PC-3 (cell line): Measurements from ENCODE around the gene FAAP100. TPM values are rescaled to one million over a fixed set of nuclear protein-coding genes. Genes with fewer than 3 reads are reported as not detected.

Source experiments
- ATAC-seq: fragments of 200-7000 bp; cut with Tn5 transposase; 2 replicates; pipeline ENCODE4 v1.9.1; 2020; ENCODE audit warnings: mild to moderate bottlenecking, moderate library complexity
- BruUV-seq: library from RNA; stranded (reverse); fragments of 400-500 nt; replicated peaks from 2 replicates; lab custom pipeline; 2021; lab: Mats Ljungman, UMichigan
- CTCF ChIA-PET: fragments of 300-600 bp; sonication (Branson Sonifier 250); formaldehyde crosslinking; loops from one replicate; lab custom pipeline; 2022; ENCODE audit warnings: antibody characterized with exemption; lab: Charles Lee
- POLR2A ChIA-PET: fragments of 300-600 bp; sonication (Branson Sonifier 250); formaldehyde crosslinking; loops from one replicate; lab custom pipeline; 2022; ENCODE audit warnings: antibody characterized with exemption; ENCODE audit not compliant: unreplicated experiment; lab: Charles Lee
- DNase-seq: peaks from one replicate; pipeline ENCODE4 v3.0.0-alpha.2; 2015
- H2AFZ ChIP-seq: fragments of 300-600 bp; sonication (generic); 2 replicates; pipeline ENCODE4 v1.6.0; 2016; ENCODE audit warnings: antibody characterized with exemption, low read length
- H3F3A ChIP-seq: fragments of 300-600 bp; sonication (generic); one replicate; pipeline ENCODE4 v1.6.0; 2017; ENCODE audit warnings: antibody characterized with exemption, low read length, control low read depth, mild to moderate bottlenecking; ENCODE audit not compliant: unreplicated experiment
- H3K27ac ChIP-seq: fragments of 300-600 bp; sonication (generic); 2 replicates; pipeline ENCODE4 v1.5.1; 2016; ENCODE audit warnings: mild to moderate bottlenecking, low read length
- H3K27me3 ChIP-seq: fragments of 300-600 bp; sonication (generic); 2 replicates; pipeline ENCODE4 v1.6.1; 2016; ENCODE audit warnings: low read length, mixed read lengths
- H3K36me3 ChIP-seq: fragments of 300-600 bp; sonication (generic); 2 replicates; pipeline ENCODE4 v1.6.1; 2016; ENCODE audit warnings: low read depth, mixed run types, low read length, mixed read lengths
- H3K4me1 ChIP-seq: fragments of 300-600 bp; sonication (generic); 2 replicates; pipeline ENCODE4 v1.5.1; 2016; ENCODE audit warnings: low read length; ENCODE audit not compliant: insufficient read depth
- H3K4me2 ChIP-seq: fragments of 300-600 bp; sonication (generic); 2 replicates; pipeline ENCODE4 v1.6.0; 2016; ENCODE audit warnings: low read length
- H3K4me3 ChIP-seq: fragments of 300-600 bp; sonication (generic); 2 replicates; pipeline ENCODE4 v1.5.1; 2016; ENCODE audit warnings: mild to moderate bottlenecking, low read length, mixed read lengths
- H3K79me2 ChIP-seq: fragments of 300-600 bp; sonication (generic); 2 replicates; pipeline ENCODE4 v1.6.1; 2017; ENCODE audit warnings: low read length, mixed read lengths
- H3K9ac ChIP-seq: fragments of 300-600 bp; sonication (generic); 2 replicates; pipeline ENCODE4 v1.6.0; 2016; ENCODE audit warnings: mild to moderate bottlenecking, low read length
- H3K9me2 ChIP-seq: fragments of 300-600 bp; sonication (generic); replicated peaks from 2 replicates; pipeline ENCODE4 v1.6.1; 2016; ENCODE audit warnings: mixed run types, low read length, mixed read lengths
- H3K9me3 ChIP-seq: fragments of 300-600 bp; sonication (generic); 2 replicates; pipeline ENCODE4 v1.6.1; 2016; ENCODE audit warnings: low read length, mixed read lengths
- H4K20me1 ChIP-seq: fragments of 300-600 bp; sonication (generic); 2 replicates; pipeline ENCODE4 v1.6.1; 2016; ENCODE audit warnings: low read length, mixed read lengths
- CTCF ChIP-seq: fragments of 300-600 bp; sonication (generic); conservative IDR thresholded peaks from 2 replicates; pipeline ENCODE4 v1.5.1; 2017; ENCODE audit warnings: antibody characterized with exemption, low read depth, mild to moderate bottlenecking, low read length
- EZH2 ChIP-seq: fragments of 300-600 bp; sonication (generic); IDR thresholded peaks from one replicate; pipeline ENCODE4 v1.6.1; 2017; ENCODE audit warnings: antibody characterized with exemption, mild to moderate bottlenecking, low read length; ENCODE audit not compliant: unreplicated experiment
- EZH2phosphoT487 ChIP-seq: fragments of 300-600 bp; sonication (generic); IDR thresholded peaks from 2 replicates; pipeline ENCODE4 v1.6.1; 2018; ENCODE audit warnings: mild to moderate bottlenecking, antibody characterized with exemption, low read length, borderline replicate concordance
- intact Hi-C: fragments of 100-400 bp; cut with micrococcal nuclease; formaldehyde crosslinking; loops from 2 replicates; pipeline ENCODE4 v1.9.0; 2023
- total RNA-seq: library from RNA; depleted of rRNA; stranded (reverse); fragments of >200 nt; gene quantifications from 2 replicates; pipeline ENCODE4 v1.2.3, GENCODE V29; 2014

FAAP100 gene
- total RNA-seq, 1 experiment from 2014 or later, result 23.3 TPM

- TF ChIP-seq CTCF (0 out of 2 replicates have a peak, but pooled peaks have one; percentile 13), EZH2 (peak; percentile 66), EZH2phosphoT487 (no peak)
- H3K4me3 ChIP-seq, result peak overlapping the region; percentile 52
- ChIA-PET POLR2A (interaction anchor here (0.6 kb wide), 1 partner anchor 286 kb away, joined by 3 read pairs; no protein-coding TSS in a partner anchor), CTCF (interaction anchor here (0.7 to 1.2 kb wide), 2 partner anchors 10 to 13 kb away, joined by 3 read pairs; no protein-coding TSS in a partner anchor)
- H3K27ac ChIP-seq, result no peak overlapping the region
- H3K4me2 ChIP-seq, result peak overlapping the region; percentile 79
- DNase-seq (peak; percentile 41), ATAC-seq (peak; percentile 31)
- H3K4me1 ChIP-seq, result peaks cover 22% of the 10 kb centered on the region
- BruUV-seq, result no TSS peak
- no peaks in the 10 kb centered on the region for H3K9me3 ChIP-seq
- no peak overlapping the region for H3K9ac ChIP-seq
- H3K27me3 ChIP-seq, result peaks cover 7% of the 10 kb centered on the region; the same call in 1 of the 2 replicates
- H3K9me2 ChIP-seq, result no peaks in the 10 kb centered on the region
- H3K79me2 ChIP-seq, result no peaks in the 10 kb centered on the region
- intact Hi-C loops, result no loop called here
- peak overlapping the region; percentile 6; the same call in 1 of the 2 replicates for H2AFZ ChIP-seq
- H3F3A ChIP-seq, result no peaks in the 10 kb centered on the region
- no peaks in the 10 kb centered on the region for H3K36me3 ChIP-seq
- no peaks in the 10 kb centered on the region for H4K20me1 ChIP-seq
These were observed 23.3 kb downstream of the FAAP100 start for GRCh38 chr17:81528651-81529436.

- intact Hi-C loops, result no loop called here
- peak overlapping the region; percentile 79 for H3K4me2 ChIP-seq
- TF ChIP-seq CTCF (no peak), EZH2 (no peak), EZH2phosphoT487 (no peak)
- no peak overlapping the region for H3K27ac ChIP-seq
- no peaks in the 10 kb centered on the region for H4K20me1 ChIP-seq
- peak overlapping the region; percentile 52 for H3K4me3 ChIP-seq
- no peaks in the 10 kb centered on the region for H3K9me3 ChIP-seq
- H3K27me3 ChIP-seq, result peaks cover 7% of the 10 kb centered on the region; the same call in 1 of the 2 replicates
- no peak for DNase-seq
- H3K36me3 ChIP-seq, result no peaks in the 10 kb centered on the region
- H3K4me1 ChIP-seq, result peaks cover 22% of the 10 kb centered on the region
- ChIA-PET CTCF (interaction anchor here (1.2 kb wide), 1 partner anchor 9 kb away, joined by 3 read pairs; no protein-coding TSS in a partner anchor), POLR2A (interaction anchor here (0.6 kb wide), 2 partner anchors 173 to 286 kb away, joined by 3 to 4 read pairs; no protein-coding TSS in a partner anchor)
- no peak; the same call in 1 of the 2 replicates for ATAC-seq
- H3F3A ChIP-seq, result no peaks in the 10 kb centered on the region
- peak overlapping the region; percentile 6; the same call in 1 of the 2 replicates for H2AFZ ChIP-seq
- no TSS peak for BruUV-seq
- H3K9me2 ChIP-seq, result no peaks in the 10 kb centered on the region
- H3K79me2 ChIP-seq, result no peaks in the 10 kb centered on the region
- no peak overlapping the region for H3K9ac ChIP-seq
These were observed 23.8 kb downstream of the FAAP100 start for GRCh38 chr17:81528384-81528650.
